Gastroesophageal sphincter (tissue), 4 donors: ENCODE data around the gene RFX3. TPM values are rescaled to one million over a fixed set of nuclear protein-coding genes. Genes with fewer than 3 reads are reported as not detected.

Experiments
- ATAC-seq: fragments of 150-250 bp; one replicate; pipeline ENCODE4 v1.9.1; 2016; ENCODE audit warnings: mild to moderate bottlenecking, moderate library complexity
- H3K27ac ChIP-seq, 4 donors: fragments of 200-600 bp; sonication (generic) in 3 of 4; 1 replicate in 3 of 4; 2 replicates in 1 of 4; pipeline ENCODE4 v1.5.1; 2016 to 2019
- H3K27me3 ChIP-seq: fragments of 200-600 bp; sonication (generic); one replicate; pipeline ENCODE4 v1.5.1; 2019
- H3K36me3 ChIP-seq, 2 donors: fragments of 200-600 bp; sonication (generic); one replicate each; pipeline ENCODE4 v1.5.1; 2019; ENCODE audit warnings: control low read depth in 1 of 2
- H3K4me1 ChIP-seq, 3 donors: fragments of 200-600 bp; sonication (generic); 1 replicate in 2 of 3; 2 replicates in 1 of 3; pipeline ENCODE4 v1.5.1; 2016 to 2019; ENCODE audit warnings: control low read depth in 2 of 3
- H3K4me3 ChIP-seq, 2 donors: fragments of 200-600 bp; sonication (generic); one replicate each; pipeline ENCODE4 v1.5.1; 2019; ENCODE audit warnings: mild to moderate bottlenecking in 1 of 2, moderate library complexity in 1 of 2
- H3K9me3 ChIP-seq, 3 donors: fragments of 200-600 bp; sonication (generic); one replicate each; pipeline ENCODE4 v1.5.1; 2017 to 2019; ENCODE audit warnings: control low read depth in 2 of 3
- CTCF ChIP-seq, 4 experiments: fragments of 200-600 bp in 2 of 4; fragments of 450-650 bp in 2 of 4; sonication (generic) in 1 of 4; IDR thresholded peaks; one replicate each; pipeline ENCODE4 v1.5.1; 2017 to 2019; ENCODE audit warnings: antibody characterized with exemption in 4 of 4, mild to moderate bottlenecking in 2 of 4, moderate library complexity in 2 of 4
- EP300 ChIP-seq: sonication (generic); formaldehyde crosslinking; IDR thresholded peaks from one replicate; pipeline ENCODE4 v1.6.1; 2017; ENCODE audit warnings: antibody characterized with exemption, mild to moderate bottlenecking
- POLR2A ChIP-seq, 2 donors: fragments of 450-650 bp; IDR thresholded peaks; one replicate each; pipeline ENCODE4 v1.6.1; 2017; ENCODE audit warnings: antibody characterized with exemption in 2 of 2, mild to moderate bottlenecking in 2 of 2, moderate library complexity in 1 of 2
- POLR2AphosphoS5 ChIP-seq: sonication (generic); formaldehyde crosslinking; IDR thresholded peaks from one replicate; pipeline ENCODE4 v1.6.1; 2017; ENCODE audit warnings: antibody characterized with exemption
- WGBS, 2 donors: methylation state at CpG; one replicate each; pipeline ENCODE4 v1.1.5; 2018; ENCODE audit warnings: low coverage in 1 of 2; 5-methylcytosine and 5-hydroxymethylcytosine counted together
- total RNA-seq, 4 donors: library from RNA; depleted of rRNA; stranded (reverse); fragments of >200 nt; gene quantifications; one replicate each; pipeline ENCODE4 v1.1.0, GENCODE V29; 2016

Gene RFX3
- total RNA-seq, 4 donors from 2014 or later, result 5.6 to 9.0 (median 7.7) TPM

DNA sequence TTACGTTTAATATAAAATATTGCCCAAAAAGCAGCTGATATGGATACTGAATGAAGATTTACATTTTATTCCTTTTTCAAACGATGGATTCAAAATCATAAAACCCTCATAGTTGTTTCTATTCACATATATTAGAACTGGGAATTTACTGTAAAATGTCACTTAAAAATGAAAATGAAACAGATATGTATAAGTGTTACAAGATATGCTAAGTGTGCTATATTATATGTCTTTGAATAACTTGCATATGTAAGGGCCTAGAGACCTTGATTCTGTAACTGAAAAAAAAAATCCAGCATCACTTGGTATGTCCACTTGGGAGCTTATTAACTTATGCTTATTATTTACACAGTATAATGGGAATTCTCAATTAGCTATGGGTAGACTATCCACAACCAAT is 43.2 kb downstream of the RFX3 start:
- peaks cover 0 to 17% of the 10 kb centered on the region in 2 donors for H3K36me3 ChIP-seq
- H3K4me1 ChIP-seq, result no peaks in the 10 kb centered on the region
- 89 to 92% methylated on average over 2 of the region's 2 CpGs for WGBS, 2 donors
- H3K27me3 ChIP-seq, result no peaks in the 10 kb centered on the region
- H3K9me3 ChIP-seq, result peaks cover 0 to 3% (median 0%) of the 10 kb centered on the region in 3 donors
- ATAC-seq, result no peak
- TF ChIP-seq CTCF (IDR thresholded peaks at IDR 0.05), result no peak
- TF ChIP-seq POLR2AphosphoS5, result no peak
- no peak for TF ChIP-seq POLR2A (IDR thresholded peaks at IDR 0.05)
- no peak for TF ChIP-seq EP300
- no peak overlapping the region for H3K27ac ChIP-seq
- H3K4me3 ChIP-seq, result no peak overlapping the region

DNA sequence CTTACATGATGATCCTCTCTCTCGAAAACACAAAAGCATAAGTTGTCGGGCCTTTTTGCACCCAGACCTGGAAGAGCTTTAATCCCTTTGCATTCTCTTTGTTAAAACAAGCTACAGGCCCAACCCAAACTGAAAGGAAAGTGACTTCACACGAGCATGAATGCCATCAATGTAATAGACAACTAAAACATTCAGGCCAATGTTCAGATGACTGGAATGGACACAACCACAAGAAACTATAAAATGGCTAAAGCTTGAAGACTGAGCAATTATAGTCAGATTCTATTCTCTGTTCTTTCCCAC is 45.5 kb downstream of the RFX3 start:
- no peak for ATAC-seq
- WGBS, 2 donors, result 78 to 83% methylated on average over 3 of the region's 3 CpGs
- Histone ChIP-seq H3K4me1 (no peaks in the 10 kb centered on the region), H3K9me3 (peaks cover 0 to 7% (median 0%) of the 10 kb centered on the region in 3 donors), H3K27me3 (no peaks in the 10 kb centered on the region), H3K27ac (no peak overlapping the region), H3K36me3 (peaks cover 0 to 17% of the 10 kb centered on the region in 2 donors), H3K4me3 (no peak overlapping the region)
- TF ChIP-seq POLR2AphosphoS5, result no peak
- no peak for TF ChIP-seq EP300

DNA sequence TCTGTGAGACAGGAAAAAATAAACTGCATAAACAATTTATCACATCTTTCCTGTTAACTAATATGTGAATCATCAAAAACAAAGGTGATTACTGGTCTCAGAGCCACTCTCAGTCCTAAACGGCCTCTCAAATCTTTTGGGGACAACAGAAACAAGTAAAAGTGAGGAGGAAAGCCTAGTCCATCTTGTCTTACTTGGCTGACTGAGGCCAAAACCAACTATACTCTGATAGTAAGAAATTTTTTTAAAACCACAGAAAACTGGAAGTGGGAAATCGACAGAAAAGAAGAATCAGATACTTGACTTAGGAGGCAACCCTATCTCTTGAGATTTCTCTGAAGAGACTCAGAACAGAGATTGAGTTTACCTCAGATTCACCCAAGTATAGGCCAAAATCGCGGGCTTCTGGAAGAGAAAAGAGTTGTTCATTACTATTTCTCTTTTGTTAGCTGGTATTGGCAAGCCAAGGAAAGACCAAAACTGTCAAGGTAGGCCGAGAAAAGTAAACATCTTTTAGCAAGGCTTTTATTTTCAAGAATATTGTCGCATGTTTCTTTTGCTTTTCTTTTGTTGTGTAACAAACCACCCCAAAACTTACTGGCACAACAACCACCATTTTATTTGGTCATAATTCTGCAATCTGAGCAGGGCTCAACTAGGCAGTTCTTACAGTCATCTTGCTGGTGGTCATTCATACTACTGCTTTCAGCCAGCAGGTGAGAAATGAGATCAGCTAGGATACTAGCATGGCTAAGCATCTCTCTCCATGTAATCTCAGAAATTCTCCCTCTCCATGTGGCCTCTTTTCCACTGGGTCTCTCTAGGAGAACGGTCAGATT is 46.1 kb downstream of the RFX3 start:
- Histone ChIP-seq H3K4me3 (no peak overlapping the region), H3K27ac (no peak overlapping the region), H3K36me3 (peaks cover 0 to 15% of the 10 kb centered on the region in 2 donors), H3K4me1 (peaks cover 0 to 2% (median 0%) of the 10 kb centered on the region in 3 donors), H3K9me3 (peaks cover 0 to 7% (median 0%) of the 10 kb centered on the region in 3 donors), H3K27me3 (no peaks in the 10 kb centered on the region)
- no peak for ATAC-seq
- 86 to 89% methylated on average over 7 of the region's 7 CpGs for WGBS, 2 donors
- TF ChIP-seq POLR2AphosphoS5 (no peak), POLR2A (IDR thresholded peaks at IDR 0.05) (no peak), EP300 (no peak)

- no peaks in the 10 kb centered on the region for H3K27me3 ChIP-seq
- H3K4me1 ChIP-seq, result peaks cover 0 to 9% (median 0%) of the 10 kb centered on the region in 3 donors
- ATAC-seq, result no peak
- WGBS, 2 donors, result 83 to 88% methylated on average over 1 of the region's 1 CpG
- TF ChIP-seq POLR2AphosphoS5 (no peak), POLR2A (IDR thresholded peaks at IDR 0.05) (no peak), CTCF (IDR thresholded peaks at IDR 0.05) (no peak), EP300 (no peak)
- peaks cover 0 to 7% (median 0%) of the 10 kb centered on the region in 3 donors for H3K9me3 ChIP-seq
- no peak overlapping the region for H3K27ac ChIP-seq
- H3K36me3 ChIP-seq, result peaks cover 0 to 5% of the 10 kb centered on the region in 2 donors
- no peak overlapping the region for H3K4me3 ChIP-seq
Observed at GRCh38 chr9:3478549-3478953, 47.2 kb downstream of the RFX3 start.

DNA sequence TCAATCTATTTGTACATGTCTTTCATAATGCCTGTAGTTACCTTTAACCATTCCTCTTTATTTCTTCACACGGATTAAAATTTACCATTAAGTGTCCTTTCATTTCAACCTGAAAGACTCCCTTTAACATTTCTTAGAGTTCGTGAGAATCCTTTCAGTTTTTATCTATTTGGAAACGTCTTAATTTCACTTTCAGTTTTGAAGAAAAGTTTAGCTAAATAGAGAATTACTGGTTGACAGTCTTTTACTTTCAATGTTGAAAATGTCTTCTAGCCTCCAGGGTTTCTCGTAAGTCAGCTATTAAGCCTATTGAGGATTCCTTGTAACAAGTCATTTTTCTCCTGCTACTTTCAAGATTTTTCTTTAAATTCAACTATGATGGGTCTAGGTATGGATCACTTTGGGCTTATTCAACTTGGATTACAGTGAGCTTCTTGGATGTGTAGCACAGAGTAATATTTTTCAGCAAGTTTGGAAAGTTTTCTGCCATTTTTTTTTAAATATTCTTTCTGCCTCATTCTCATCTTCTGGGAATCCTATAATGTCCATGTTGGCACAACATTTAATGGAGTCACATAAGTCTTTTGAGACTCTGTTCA is 48.5 kb downstream of the RFX3 start:
- no peak for ATAC-seq
- 87 to 90% methylated on average over 4 of the region's 4 CpGs for WGBS, 2 donors

More for the DNA sequence above, 48.5 kb downstream of the RFX3 start:
- TF ChIP-seq EP300, result no peak
- TF ChIP-seq CTCF (IDR thresholded peaks at IDR 0.05), result no peak
- TF ChIP-seq POLR2AphosphoS5, result no peak
- TF ChIP-seq POLR2A (IDR thresholded peaks at IDR 0.05), result no peak
- Histone ChIP-seq H3K4me3 (no peak overlapping the region), H3K27ac (no peak overlapping the region), H3K4me1 (peaks cover 0 to 19% (median 0%) of the 10 kb centered on the region in 3 donors), H3K9me3 (peaks cover 0 to 7% (median 0%) of the 10 kb centered on the region in 3 donors), H3K36me3 (peaks cover 0 to 5% of the 10 kb centered on the region in 2 donors), H3K27me3 (no peaks in the 10 kb centered on the region)
